Fibroblast of skin of right quadriceps (primary cell): ENCODE measurements around the gene KCNMB1.
"Not testable (repeated sequence)": the region's sequence is repeated elsewhere in the genome, so short reads cannot be mapped to it uniquely, and the experiment has no call there.

Experiments used
- DNase-seq: peaks from one replicate; pipeline ENCODE4 v3.0.0-alpha.2; 2013

KCNMB1 gene

GRCh38 chr5:170413897-170414296 lies 24.7 kb upstream of the KCNMB1 start:
- DNase-seq: no peak

DNA sequence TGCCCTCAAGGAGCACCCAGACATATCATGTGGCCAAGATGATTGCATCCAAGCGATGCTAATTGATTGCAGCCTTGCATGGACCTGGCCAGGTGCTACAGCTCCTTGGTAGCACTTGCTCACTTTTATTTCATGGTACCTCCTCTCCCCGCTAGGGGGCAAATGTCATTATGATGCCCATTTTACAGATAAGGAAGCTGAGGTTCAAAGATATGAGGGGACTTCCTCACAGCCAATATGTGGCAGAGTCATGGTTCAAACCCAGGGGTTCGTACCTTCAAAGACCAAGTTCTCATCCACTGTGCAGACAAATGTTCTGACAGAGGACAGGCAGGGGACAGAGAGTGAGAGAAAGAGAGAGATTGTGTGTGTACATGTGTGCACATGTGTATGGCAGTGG lies 21.9 kb upstream of the KCNMB1 start:
- DNase-seq: no peak

GRCh38 chr5:170410401-170410800 lies 21.2 kb upstream of the KCNMB1 start:
- DNase-seq: no peak

DNA sequence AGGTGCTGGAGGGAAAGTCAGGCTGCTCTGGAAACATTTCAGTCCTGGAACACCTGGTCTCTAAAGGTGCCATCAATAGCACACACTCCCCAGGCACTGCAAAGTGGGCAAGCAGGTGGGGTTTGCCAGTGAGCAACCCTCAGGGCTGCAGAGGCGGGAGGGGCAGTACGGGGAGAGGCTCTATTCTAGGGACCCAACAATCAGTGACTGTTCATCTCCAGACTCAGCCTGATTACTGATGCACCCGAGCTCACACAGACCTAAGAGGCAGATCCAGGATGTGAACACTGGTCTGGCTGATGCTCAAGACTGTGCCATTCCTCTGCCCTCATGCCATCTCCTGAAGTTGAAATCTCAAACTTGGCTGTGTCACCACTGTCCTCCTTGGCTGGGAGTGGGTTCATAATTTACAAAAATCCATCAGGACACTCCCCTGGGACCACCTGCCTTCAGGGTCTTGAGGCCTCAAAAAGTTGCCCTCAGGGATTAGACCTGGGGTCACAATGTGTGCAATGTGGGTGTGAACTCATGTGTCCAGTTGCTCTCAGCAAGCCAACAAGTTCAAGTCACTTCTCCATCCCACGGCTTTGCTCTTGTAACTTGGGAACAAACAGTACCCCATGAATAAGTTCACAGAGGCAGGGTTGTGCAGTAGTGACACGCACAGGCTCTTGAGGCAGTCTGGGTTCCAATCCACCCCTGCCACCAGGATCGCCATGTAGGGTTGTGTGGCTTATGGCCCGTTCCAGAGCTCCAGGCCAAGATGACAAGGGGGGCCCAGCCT lies 19.9 kb upstream of the KCNMB1 start:
- DNase-seq: no peak

- no peak for DNase-seq
Measured at GRCh38 chr5:170408226-170408625, 19.1 kb upstream of the KCNMB1 start.

GRCh38 chr5:170407062-170407461 lies 17.9 kb upstream of the KCNMB1 start:
- no peak for DNase-seq

- DNase-seq: no peak
Measured at GRCh38 chr5:170405817-170406216, 16.6 kb upstream of the KCNMB1 start.

- DNase-seq: no peak
Measured at GRCh38 chr5:170404398-170404797, 15.2 kb upstream of the KCNMB1 start.

DNA sequence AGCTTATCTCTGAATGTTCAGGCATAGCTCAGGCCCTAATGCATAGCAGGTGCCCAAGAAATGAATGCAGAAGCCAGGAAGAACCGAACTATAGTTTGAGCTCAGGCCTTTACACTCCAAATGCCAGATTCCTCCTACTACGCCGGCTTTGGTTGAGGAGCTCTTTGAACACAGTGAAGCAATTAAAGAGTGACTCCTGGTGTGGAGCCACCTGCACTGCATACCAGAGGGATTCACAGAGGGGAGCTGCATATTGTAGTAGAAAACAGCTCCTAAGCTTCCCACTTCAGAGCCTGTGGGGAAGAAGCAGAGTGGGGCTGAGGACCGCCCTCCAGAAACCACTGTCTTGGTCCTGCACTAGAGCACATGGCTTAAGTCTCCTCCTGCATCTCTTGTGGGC lies 14.5 kb upstream of the KCNMB1 start:
- no peak for DNase-seq

GRCh38 chr5:170402508-170402907 lies 13.3 kb upstream of the KCNMB1 start:
- DNase-seq: no peak

DNA sequence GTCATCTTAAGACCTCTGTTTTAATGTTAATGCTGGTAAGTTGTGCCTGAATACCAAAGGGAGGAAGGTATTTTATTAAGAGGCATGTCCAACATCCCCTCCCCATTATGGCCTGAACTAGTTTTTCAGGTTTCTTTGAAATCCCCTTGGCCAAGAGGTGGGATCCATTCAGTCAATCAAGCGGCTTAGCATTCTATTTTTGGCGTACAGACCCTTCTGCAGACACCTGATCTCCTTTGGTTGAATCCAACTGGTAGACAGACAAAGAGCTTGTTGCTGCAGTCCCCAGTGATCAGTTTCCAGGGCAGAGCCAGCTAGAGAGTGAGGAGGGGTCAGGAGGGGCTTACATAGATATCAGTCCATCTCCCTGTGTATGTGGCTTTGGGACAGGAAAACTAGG lies 7.9 kb upstream of the KCNMB1 start:
- DNase-seq: no peak

- DNase-seq: no peak
Measured at GRCh38 chr5:170393958-170394357, 4.8 kb upstream of the KCNMB1 start.

DNA sequence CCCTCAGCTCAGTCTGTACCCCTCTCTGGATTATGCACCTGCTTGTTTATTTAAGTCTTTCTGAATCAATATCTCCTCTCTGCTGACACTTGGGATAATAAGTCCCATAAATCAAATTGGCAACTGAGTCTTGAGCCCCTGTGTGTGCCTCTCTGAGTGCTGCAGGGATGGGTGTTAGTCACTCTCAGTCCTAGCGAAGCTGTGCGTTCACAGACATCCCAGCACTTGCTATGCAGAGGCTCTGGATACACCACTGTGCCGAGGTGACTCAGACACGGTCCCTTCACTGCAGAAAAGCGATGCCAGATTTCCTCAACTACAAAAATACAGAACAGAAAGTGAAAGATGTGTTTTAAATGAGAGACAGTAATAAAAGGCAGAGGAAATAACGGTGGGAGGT lies 4.1 kb upstream of the KCNMB1 start:
- DNase-seq: no peak

GRCh38 chr5:170390472-170390871 lies 1.3 kb upstream of the KCNMB1 start:
- DNase-seq: no peak

- no peak for DNase-seq
Measured at GRCh38 chr5:170389550-170389892, 354 bp upstream of the KCNMB1 start.

- DNase-seq: no peak
Measured at GRCh38 chr5:170387775-170388639, 1.2 kb downstream of the KCNMB1 start.

- no peak for DNase-seq
Measured at GRCh38 chr5:170386743-170387395, 2.3 kb downstream of the KCNMB1 start.

DNA sequence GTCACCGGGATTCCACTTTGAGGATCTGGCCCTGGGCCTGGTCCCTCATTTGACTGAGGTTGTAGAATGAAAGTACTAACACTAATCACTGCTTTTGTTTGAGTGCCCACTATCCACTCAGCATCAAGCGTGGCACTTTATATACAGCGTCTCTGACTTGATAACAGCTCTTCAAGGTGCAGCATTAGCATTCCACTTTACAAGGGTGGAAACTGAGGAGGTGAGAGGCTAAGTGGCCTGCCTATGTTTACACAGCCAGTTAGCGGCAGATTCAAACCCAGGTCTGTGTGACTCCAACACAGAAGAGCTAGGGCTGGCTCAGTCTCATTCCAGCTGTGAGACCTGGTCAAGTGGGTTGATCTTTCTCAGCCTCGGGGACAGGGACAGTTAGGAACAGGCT lies 5.9 kb downstream of the KCNMB1 start:
- DNase-seq: no peak

DNA sequence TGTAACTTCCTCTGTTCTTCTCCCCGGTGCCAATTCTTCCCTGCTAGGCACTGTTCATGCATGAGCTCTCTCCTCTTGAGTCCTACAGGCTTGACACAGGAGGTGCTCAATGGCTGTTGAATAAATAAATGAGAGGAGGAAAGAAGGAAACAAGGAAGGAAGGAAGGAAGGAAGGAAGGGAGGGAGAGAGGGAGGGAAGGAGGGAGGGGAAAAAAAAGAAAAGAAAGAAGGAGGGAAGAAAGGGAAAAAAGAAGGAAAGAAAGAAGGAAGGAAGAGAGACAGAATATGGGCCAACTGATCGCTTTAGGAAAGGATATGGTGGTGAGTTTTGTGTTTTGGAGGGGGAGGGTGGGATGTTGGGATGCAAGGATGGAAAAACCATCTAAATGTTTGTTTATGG lies 6.4 kb downstream of the KCNMB1 start:
- no peak for DNase-seq

GRCh38 chr5:170380361-170380951 lies 8.7 kb downstream of the KCNMB1 start:
- no peak for DNase-seq

DNA sequence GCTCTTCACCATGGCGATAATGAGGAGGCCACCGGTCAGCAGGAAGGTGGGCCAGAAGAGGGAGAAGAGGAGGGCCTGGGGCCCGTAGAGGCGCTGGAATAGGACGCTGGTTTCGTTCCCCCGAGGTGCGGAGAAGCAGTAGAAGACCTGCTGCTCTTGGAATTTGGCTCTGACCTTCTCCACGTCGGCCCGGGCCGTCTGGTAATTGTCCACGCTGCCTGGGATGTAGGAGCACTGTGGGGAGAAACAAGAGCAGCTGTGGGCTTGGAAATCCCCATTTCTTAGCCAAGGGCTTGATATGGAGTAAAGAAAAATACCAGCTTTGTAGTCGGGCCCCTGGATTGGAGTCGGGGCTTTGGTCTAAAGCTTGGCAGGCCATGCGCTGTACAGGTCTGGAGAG lies 10.4 kb downstream of the KCNMB1 start:
- DNase-seq: no peak

DNA sequence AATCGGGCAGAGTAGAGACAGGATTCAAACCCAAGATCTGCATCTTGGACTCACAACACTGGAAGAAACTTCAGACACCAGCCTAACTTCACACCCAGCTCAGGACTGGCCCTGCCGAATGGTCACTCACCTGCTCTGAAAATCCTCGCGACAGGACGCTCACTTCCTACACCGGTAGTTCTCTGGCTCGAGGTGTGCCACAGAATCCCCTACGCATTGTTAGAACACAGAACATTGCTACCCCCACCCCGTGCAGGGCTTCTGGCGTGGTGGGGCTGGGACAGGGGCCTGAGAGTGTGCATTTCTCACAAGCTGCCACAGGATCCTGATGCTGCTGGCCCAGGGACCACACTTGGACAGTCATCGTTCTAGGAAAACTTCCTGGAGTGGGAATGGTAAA lies 12.1 kb downstream of the KCNMB1 start:
- no peak for DNase-seq

- DNase-seq: not testable (repeated sequence)
Measured at GRCh38 chr5:170376526-170376925, 12.6 kb downstream of the KCNMB1 start.

DNA sequence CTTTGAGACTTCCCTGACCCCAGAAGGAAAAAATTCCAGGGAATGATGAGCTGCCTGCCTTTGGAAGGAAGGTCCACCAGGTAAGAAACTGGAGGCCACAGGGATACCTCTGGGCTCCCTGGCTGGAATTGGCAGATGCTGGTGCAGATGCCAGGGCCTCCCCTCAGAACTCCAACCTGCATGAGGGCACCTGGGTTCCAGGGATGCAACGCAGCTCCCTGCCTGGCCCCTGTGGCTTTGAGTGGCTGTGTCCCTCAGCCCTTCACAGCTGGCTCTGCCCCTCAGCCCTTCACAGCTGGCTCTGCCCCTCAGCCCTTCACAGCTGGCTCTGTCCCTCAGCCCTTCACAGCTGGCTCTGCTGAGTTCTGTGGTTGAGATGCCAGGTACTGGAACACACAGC lies 13.9 kb downstream of the KCNMB1 start:
- DNase-seq: no peak
